CD8-positive, alpha-beta T cell (primary cell): Measurements from ENCODE around the gene MIA. TPM values are rescaled to one million over a fixed set of nuclear protein-coding genes. Genes with fewer than 3 reads are reported as not detected.

ENCODE experiments used
- total RNA-seq, 46 experiments: library from RNA in 2 of 46; stranded (reverse) in 2 of 46; gene quantifications; one replicate each; pipeline ENCODE4 v1.2.3 and lab custom pipeline; 2021 to 2026

MIA gene
- total RNA-seq, 2 experiments from 2014 or later: not detected

Other genes starting within 250 kb of the MIA start
- gene SHKBP1, start 198.6 kb upstream of the MIA start, total RNA-seq: 10 to 100 TPM; 93.8 to 95.3 TPM
- 100 to 1,000 TPM in 1 of 2 experiments, 10 to 100 TPM in 1; 86.0 to 107 TPM for gene LTBP4, start 174.2 kb upstream of the MIA start, total RNA-seq
- 1 to 10 TPM; 3.5 to 4.3 TPM for gene NUMBL, start 84.9 kb upstream of the MIA start, total RNA-seq
- 10 to 100 TPM; 14.0 to 14.2 TPM for gene COQ8B, start 58.6 kb upstream of the MIA start, total RNA-seq
- 1 to 10 TPM; 5.9 to 6.4 TPM for gene ITPKC, start 58.4 kb upstream of the MIA start, total RNA-seq
- 1 to 10 TPM; 3.5 to 3.8 TPM for gene ACTMAP, start 25.0 kb upstream of the MIA start, total RNA-seq
- 10 to 100 TPM; 68.3 to 88.2 TPM for gene SNRPA, start 24.3 kb upstream of the MIA start, total RNA-seq
- gene RAB4B, start 2.7 kb downstream of the MIA start, total RNA-seq: 10 to 100 TPM; 19.9 to 21.3 TPM
- 100 to 1,000 TPM; 137 to 138 TPM for gene EGLN2, start 23.7 kb downstream of the MIA start, total RNA-seq
- not detected for gene CYP2A6, start 74.9 kb downstream of the MIA start, total RNA-seq
- not detected for gene CYP2A7, start 106.7 kb downstream of the MIA start, total RNA-seq
- not detected for gene CYP2B6, start 215.8 kb downstream of the MIA start, total RNA-seq